ENCODE results near the gene PRLR. TPM values are rescaled to one million over a fixed set of nuclear protein-coding genes. Genes with fewer than 3 reads are reported as not detected.

Gene PRLR
- total RNA-seq, 1 donor, result under 0.01 TPM

- DNase-seq (ENCODE audit: low read depth in 2 of 3, low spot score in 2 of 3), result no peak
Observed at GRCh38 chr5:35236770-35237169, 6.5 kb upstream of the PRLR start.

GRCh38 chr5:35233601-35234000, 3.3 kb upstream of the PRLR start:
- no peak for DNase-seq (ENCODE audit: low read depth in 2 of 3, low spot score in 2 of 3)

GRCh38 chr5:35233121-35233520, 2.8 kb upstream of the PRLR start:
- DNase-seq (ENCODE audit: low read depth in 2 of 3, low spot score in 2 of 3), result no peak

GRCh38 chr5:35232124-35232523, 1.8 kb upstream of the PRLR start:
- no peak for DNase-seq (ENCODE audit: low read depth in 2 of 3, low spot score in 2 of 3)

GRCh38 chr5:35229076-35230037, 930 bp downstream of the PRLR start:
- DNase-seq (ENCODE audit: low read depth in 2 of 3, low spot score in 2 of 3), result no peak

- DNase-seq (ENCODE audit: low read depth in 2 of 3, low spot score in 2 of 3), result no peak
Observed at GRCh38 chr5:35228310-35228709, 2.0 kb downstream of the PRLR start.

GRCh38 chr5:35227720-35228119, 2.6 kb downstream of the PRLR start:
- no peak for DNase-seq (ENCODE audit: low read depth in 2 of 3, low spot score in 2 of 3)

GRCh38 chr5:35223787-35224395, 6.4 kb downstream of the PRLR start:
- DNase-seq (ENCODE audit: low read depth in 2 of 3, low spot score in 2 of 3), result no peak

- DNase-seq (ENCODE audit: low read depth in 2 of 3, low spot score in 2 of 3), result no peak
Observed at GRCh38 chr5:35220967-35221366, 9.3 kb downstream of the PRLR start.

GRCh38 chr5:35218981-35219380, 11.3 kb downstream of the PRLR start:
- DNase-seq (ENCODE audit: low read depth in 2 of 3, low spot score in 2 of 3), result no peak

- no peak for DNase-seq (ENCODE audit: low read depth in 2 of 3, low spot score in 2 of 3)
Observed at GRCh38 chr5:35214051-35214450, 16.2 kb downstream of the PRLR start.

GRCh38 chr5:35213608-35214007, 16.7 kb downstream of the PRLR start:
- no peak for DNase-seq (ENCODE audit: low read depth in 2 of 3, low spot score in 2 of 3)

GRCh38 chr5:35212122-35212982, 17.9 kb downstream of the PRLR start:
- no peak for DNase-seq (ENCODE audit: low read depth in 2 of 3, low spot score in 2 of 3)

GRCh38 chr5:35209862-35210261, 20.4 kb downstream of the PRLR start:
- no peak for DNase-seq (ENCODE audit: low read depth in 2 of 3, low spot score in 2 of 3)

- DNase-seq (ENCODE audit: low read depth in 2 of 3, low spot score in 2 of 3), result no peak
Observed at GRCh38 chr5:35205606-35206005, 24.7 kb downstream of the PRLR start.

GRCh38 chr5:35205186-35205585, 25.1 kb downstream of the PRLR start:
- DNase-seq (ENCODE audit: low read depth in 2 of 3, low spot score in 2 of 3), result no peak

- no peak for DNase-seq (ENCODE audit: low read depth in 2 of 3, low spot score in 2 of 3)
Observed at GRCh38 chr5:35203403-35203802, 26.9 kb downstream of the PRLR start.

- DNase-seq (ENCODE audit: low read depth in 2 of 3, low spot score in 2 of 3), result peak in 2 of 3 donors; percentile 9 to 27
Observed at GRCh38 chr5:35202319-35203111, 27.8 kb downstream of the PRLR start.

GRCh38 chr5:35201291-35201690, 29.0 kb downstream of the PRLR start:
- no peak for DNase-seq (ENCODE audit: low read depth in 2 of 3, low spot score in 2 of 3)

GRCh38 chr5:35199886-35200285, 30.4 kb downstream of the PRLR start:
- DNase-seq (ENCODE audit: low read depth in 2 of 3, low spot score in 2 of 3), result no peak

Measured in hematopoietic multipotent progenitor cell (in vitro differentiated cells).